ENCODE data around the gene CELA3B. TPM values are rescaled to one million over a fixed set of nuclear protein-coding genes. Genes with fewer than 3 reads are reported as not detected.
A peak's percentile ranks its signal among the peaks of the same experiment; 100 is the strongest.
"Not testable (repeated sequence)": the region's sequence is repeated elsewhere in the genome, so short reads cannot be mapped to it uniquely, and the experiment has no call there.

CELA3B gene
- total and polyA plus RNA-seq, 8 donors: 2,923 to 21,242 (median 14,182) TPM

GRCh38 chr1:21999645-22000044 lies 22.8 kb downstream of the CELA3B start:
- FAIRE-seq; intact Hi-C loops (cut with DNase I); H3K4me3 ChIP-seq; H3K27me3 ChIP-seq; H3K9me3 ChIP-seq: not testable (repeated sequence)
- DNase-seq (peak in 5 of 6 donors; percentile 86 to 93 (median 88)), ATAC-seq (peak; percentile 47 to 74 (median 66))
- peaks cover 0 to 17% (median 0%) of the 10 kb centered on the region in 3 donors for H3K36me3 ChIP-seq
- 9 to 13% methylated on average over 7 of the region's 7 CpGs for WGBS, 2 donors
- H3K27ac ChIP-seq: peak overlapping the region; percentile 49 to 84 (median 74)
- peaks cover 0 to 21% (median 7%) of the 10 kb centered on the region in 3 donors for H3K4me1 ChIP-seq

GRCh38 chr1:22001409-22001808 lies 24.6 kb downstream of the CELA3B start, which contains the start of gene CELA3A:
TSS of gene CELA3A (plus strand) at chr1:22001657. CDS start at chr1:22001675, 18 bp downstream.
- peak; percentile 73 to 97 (median 94) for DNase-seq
- 10 to 31% methylated on average over 5 of the region's 5 CpGs for WGBS, 2 donors

GRCh38 chr1:22002461-22002860 lies 25.6 kb downstream of the CELA3B start:
- H3K9me3 ChIP-seq; ATAC-seq; intact Hi-C loops (cut with DNase I); H3K27me3 ChIP-seq; FAIRE-seq: not testable (repeated sequence)
- H3K27ac ChIP-seq: peak overlapping the region; percentile 81 to 89 (median 86)
- WGBS, 2 donors: 27 to 28% methylated on average over 5 of the region's 5 CpGs
- H3K36me3 ChIP-seq: peaks cover 0 to 34% (median 10%) of the 10 kb centered on the region in 3 donors
- peak in 2 of 6 donors; percentile 22 to 35 for DNase-seq
- peaks cover 0 to 13% (median 0%) of the 10 kb centered on the region in 3 donors for H3K4me1 ChIP-seq
- H3K4me3 ChIP-seq: peak overlapping the region; percentile 37 to 60 (median 48)

More at GRCh38 chr1:22001409-22001808, 24.6 kb downstream of the CELA3B start, which contains the start of gene CELA3A:
- Histone ChIP-seq H3K36me3 (peaks cover 0 to 27% (median 7%) of the 10 kb centered on the region in 3 donors), H3K4me1 (peaks cover 0 to 21% (median 7%) of the 10 kb centered on the region in 3 donors), H3K9me3 (no peaks in the 10 kb centered on the region), H3K27ac (peak within 1 kb of the TSS; percentile 81 to 89 (median 86)), H3K27me3 (no peaks in the 10 kb centered on the region), H3K4me3 (peak within 1 kb of the TSS; percentile 37 to 60 (median 48))
- no peak for TF ChIP-seq CTCF (IDR thresholded peaks at IDR 0.05)
- intact Hi-C loops (cut with DNase I): no loop called here
- ATAC-seq (peak; percentile 44 to 64 (median 54)), FAIRE-seq (no peak)

GRCh38 chr1:22002875-22003274 lies 26.1 kb downstream of the CELA3B start:
- H3K4me1 ChIP-seq: peaks cover 0 to 12% (median 0%) of the 10 kb centered on the region in 3 donors
- H3K36me3 ChIP-seq: peaks cover 0 to 34% (median 10%) of the 10 kb centered on the region in 3 donors
- H3K9me3 ChIP-seq; FAIRE-seq; H3K27me3 ChIP-seq; intact Hi-C loops (cut with DNase I); ATAC-seq: not testable (repeated sequence)
- peak in 3 of 6 donors; percentile 50 to 65 (median 56) for DNase-seq
- H3K4me3 ChIP-seq: peak overlapping the region; percentile 37 to 60 (median 48)
- peak overlapping the region; percentile 81 to 89 (median 86) for H3K27ac ChIP-seq
- 35 to 39% methylated on average over 8 of the region's 8 CpGs for WGBS, 2 donors

- not testable (repeated sequence) for FAIRE-seq
- 37 to 43% methylated on average over 3 of the region's 3 CpGs for WGBS, 2 donors
Measured at GRCh38 chr1:22003959-22004358, 27.1 kb downstream of the CELA3B start.

GRCh38 chr1:22005261-22006149 lies 28.7 kb downstream of the CELA3B start:
- DNase-seq: peak in 4 of 6 donors; percentile 62 to 88 (median 72)
- TF ChIP-seq CTCF (IDR thresholded peaks at IDR 0.05): peak in 3 of 4 donors; percentile 18 to 40 (median 18)
- peak; percentile 2 to 43 (median 23) for ATAC-seq

More at GRCh38 chr1:22003959-22004358, 27.1 kb downstream of the CELA3B start:
- ATAC-seq; H3K4me1 ChIP-seq; intact Hi-C loops (cut with DNase I); H3K9me3 ChIP-seq; H3K27me3 ChIP-seq; DNase-seq: not testable (repeated sequence)
- H3K4me3 ChIP-seq: peak overlapping the region; percentile 37 to 60 (median 48)
- H3K27ac ChIP-seq: peak overlapping the region; percentile 58 to 89 (median 84)
- H3K36me3 ChIP-seq: peaks cover 0 to 34% (median 10%) of the 10 kb centered on the region in 3 donors

GRCh38 chr1:22006736-22007135 lies 29.9 kb downstream of the CELA3B start:
- ATAC-seq: peak in 2 of 4 donors; percentile 0 to 2
- 39 to 40% methylated on average over 13 of the region's 13 CpGs for WGBS, 2 donors

More at GRCh38 chr1:22005261-22006149, 28.7 kb downstream of the CELA3B start:
- H3K9me3 ChIP-seq; intact Hi-C loops (cut with DNase I); H3K4me1 ChIP-seq; FAIRE-seq; H3K27me3 ChIP-seq: not testable (repeated sequence)
- peaks cover 0 to 34% (median 10%) of the 10 kb centered on the region in 3 donors for H3K36me3 ChIP-seq
- H3K27ac ChIP-seq: peak overlapping the region; percentile 8 to 64 (median 32)
- H3K4me3 ChIP-seq: peak overlapping the region in 3 of 4 donors; percentile 40 to 60 (median 55)
- 31 to 42% methylated on average over 17 to 18 of the region's 18 CpGs for WGBS, 2 donors

GRCh38 chr1:22007262-22007661 lies 30.4 kb downstream of the CELA3B start:
- Histone ChIP-seq H3K4me3 (peak overlapping the region in 3 of 4 donors; percentile 40 to 60 (median 55)), H3K36me3 (peaks cover 0 to 34% (median 10%) of the 10 kb centered on the region in 3 donors), H3K27ac (peak overlapping the region in 1 of 4 donors; percentile 31)
- peak; percentile 2 to 31 (median 22) for ATAC-seq
- FAIRE-seq; H3K27me3 ChIP-seq; intact Hi-C loops (cut with DNase I); H3K4me1 ChIP-seq; H3K9me3 ChIP-seq: not testable (repeated sequence)
- 35 to 36% methylated on average over 9 of the region's 10 CpGs for WGBS, 2 donors
- DNase-seq: peak in 4 of 6 donors; percentile 49 to 87 (median 69)

More at GRCh38 chr1:22006736-22007135, 29.9 kb downstream of the CELA3B start:
- FAIRE-seq; intact Hi-C loops (cut with DNase I); H3K27me3 ChIP-seq; H3K9me3 ChIP-seq; H3K4me1 ChIP-seq: not testable (repeated sequence)
- peak in 1 of 6 donors; percentile 39 for DNase-seq
- Histone ChIP-seq H3K27ac (peak overlapping the region in 1 of 4 donors; percentile 31), H3K36me3 (peaks cover 0 to 34% (median 10%) of the 10 kb centered on the region in 3 donors), H3K4me3 (peak overlapping the region in 3 of 4 donors; percentile 40 to 60 (median 55))

- H3K36me3 ChIP-seq: peaks cover 0 to 16% (median 10%) of the 10 kb centered on the region in 3 donors
- DNase-seq: peak in 4 of 6 donors; percentile 44 to 75 (median 56)
- H3K4me1 ChIP-seq; FAIRE-seq; H3K4me3 ChIP-seq; H3K27ac ChIP-seq; H3K9me3 ChIP-seq; intact Hi-C loops (cut with DNase I); H3K27me3 ChIP-seq: not testable (repeated sequence)
- 46 to 56% methylated on average over 8 to 10 of the region's 11 CpGs for WGBS, 2 donors
- ATAC-seq: peak in 2 of 4 donors; percentile 0 to 1
Measured at GRCh38 chr1:22009566-22009965, 32.7 kb downstream of the CELA3B start.

Measured in pancreas (tissue), 10 donors.